ENCODE measurements around the gene TMEM50B.

GRCh38 chr21:33414068-33414467 is 65.7 kb downstream of the TMEM50B start:
- TF ChIP-seq, protein P1, sequence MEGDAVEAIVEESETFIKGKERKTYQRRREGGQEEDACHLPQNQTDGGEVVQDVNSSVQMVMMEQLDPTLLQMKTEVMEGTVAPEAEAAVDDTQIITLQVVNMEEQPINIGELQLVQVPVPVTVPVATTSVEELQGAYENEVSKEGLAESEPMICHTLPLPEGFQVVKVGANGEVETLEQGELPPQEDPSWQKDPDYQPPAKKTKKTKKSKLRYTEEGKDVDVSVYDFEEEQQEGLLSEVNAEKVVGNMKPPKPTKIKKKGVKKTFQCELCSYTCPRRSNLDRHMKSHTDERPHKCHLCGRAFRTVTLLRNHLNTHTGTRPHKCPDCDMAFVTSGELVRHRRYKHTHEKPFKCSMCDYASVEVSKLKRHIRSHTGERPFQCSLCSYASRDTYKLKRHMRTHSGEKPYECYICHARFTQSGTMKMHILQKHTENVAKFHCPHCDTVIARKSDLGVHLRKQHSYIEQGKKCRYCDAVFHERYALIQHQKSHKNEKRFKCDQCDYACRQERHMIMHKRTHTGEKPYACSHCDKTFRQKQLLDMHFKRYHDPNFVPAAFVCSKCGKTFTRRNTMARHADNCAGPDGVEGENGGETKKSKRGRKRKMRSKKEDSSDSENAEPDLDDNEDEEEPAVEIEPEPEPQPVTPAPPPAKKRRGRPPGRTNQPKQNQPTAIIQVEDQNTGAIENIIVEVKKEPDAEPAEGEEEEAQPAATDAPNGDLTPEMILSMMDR (IDR thresholded peaks at IDR 0.05; ENCODE audit: low read length) = no peak
- no peak for TF ChIP-seq EZH2 (optimal IDR thresholded peaks at IDR 0.05; ENCODE audit: low read depth, low read length)
- TF ChIP-seq EZH2phosphoT487 (IDR thresholded peaks at IDR 0.05; ENCODE audit: low read length) = no peak
